ENCODE measurements around the gene CADM1. TPM values are rescaled to one million over a fixed set of nuclear protein-coding genes. Genes with fewer than 3 reads are reported as not detected.

CADM1 gene
- total RNA-seq, 1 donor from 2014 or later: 51.1 TPM

GRCh38 chr11:115255006-115255762, 249.0 kb downstream of the CADM1 start:
- intact Hi-C loops (cut with micrococcal nuclease): no loop called here

GRCh38 chr11:115251126-115251525, 253.1 kb downstream of the CADM1 start:
- Histone ChIP-seq H3K27me3 (ENCODE audit: low read depth) (no peaks in the 10 kb centered on the region), H3K9me3 (replicated peaks) (no peaks in the 10 kb centered on the region), H3K36me3 (no peaks in the 10 kb centered on the region), H3K4me3 (no peak overlapping the region), H3K4me1 (peaks cover 13% of the 10 kb centered on the region), H3K27ac (replicated peaks) (no peak overlapping the region)
- no peak for DNase-seq
- intact Hi-C loops (cut with micrococcal nuclease): no loop called here
- no peak for TF ChIP-seq CTCF (IDR thresholded peaks at IDR 0.05; ENCODE audit: borderline replicate concordance)

More at GRCh38 chr11:115255006-115255762, 249.0 kb downstream of the CADM1 start:
- Histone ChIP-seq H3K27me3 (ENCODE audit: low read depth) (no peaks in the 10 kb centered on the region), H3K4me3 (no peak overlapping the region), H3K4me1 (peaks cover 7% of the 10 kb centered on the region), H3K36me3 (no peaks in the 10 kb centered on the region), H3K9me3 (replicated peaks) (no peaks in the 10 kb centered on the region), H3K27ac (replicated peaks) (no peak overlapping the region)
- no peak for DNase-seq
- no peak for TF ChIP-seq CTCF (IDR thresholded peaks at IDR 0.05; ENCODE audit: borderline replicate concordance)

GRCh38 chr11:115249061-115249578, 255.1 kb downstream of the CADM1 start:
- H3K4me3 ChIP-seq: no peak overlapping the region
- DNase-seq: no peak
- TF ChIP-seq CTCF (IDR thresholded peaks at IDR 0.05; ENCODE audit: borderline replicate concordance): no peak
- H3K27ac ChIP-seq (replicated peaks): no peak overlapping the region
- peaks cover 17% of the 10 kb centered on the region for H3K4me1 ChIP-seq
- H3K9me3 ChIP-seq (replicated peaks): no peaks in the 10 kb centered on the region
- intact Hi-C loops (cut with micrococcal nuclease): no loop called here
- H3K36me3 ChIP-seq: no peaks in the 10 kb centered on the region
- no peaks in the 10 kb centered on the region for H3K27me3 ChIP-seq (ENCODE audit: low read depth)

GRCh38 chr11:115247953-115248352, 256.3 kb downstream of the CADM1 start:
- no peaks in the 10 kb centered on the region for H3K9me3 ChIP-seq (replicated peaks)
- no peak overlapping the region for H3K4me3 ChIP-seq
- no peak overlapping the region for H3K27ac ChIP-seq (replicated peaks)
- intact Hi-C loops (cut with micrococcal nuclease): no loop called here
- DNase-seq: no peak
- peaks cover 17% of the 10 kb centered on the region for H3K4me1 ChIP-seq
- H3K27me3 ChIP-seq (ENCODE audit: low read depth): no peaks in the 10 kb centered on the region
- TF ChIP-seq CTCF (IDR thresholded peaks at IDR 0.05; ENCODE audit: borderline replicate concordance): no peak
- no peaks in the 10 kb centered on the region for H3K36me3 ChIP-seq

DNA sequence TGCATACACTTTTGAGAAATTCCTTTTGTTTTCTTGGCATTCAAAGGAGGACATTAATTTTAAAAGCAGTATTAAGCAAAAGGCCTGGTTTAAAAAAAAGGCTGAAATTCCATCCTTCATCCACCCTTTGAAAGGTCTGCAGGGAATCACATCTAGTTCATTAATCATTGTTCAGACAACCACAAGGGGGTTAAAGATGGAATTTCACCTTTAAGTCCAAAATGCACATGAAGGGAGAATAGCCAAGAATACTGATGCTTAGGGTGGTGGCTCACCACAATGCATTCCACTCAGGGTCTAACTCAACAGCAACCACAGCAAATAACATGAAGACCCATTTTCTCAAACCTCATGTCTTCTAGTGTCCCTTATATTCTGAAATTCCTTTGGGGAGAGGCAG, 256.9 kb downstream of the CADM1 start:
- Histone ChIP-seq H3K36me3 (no peaks in the 10 kb centered on the region), H3K4me1 (peaks cover 17% of the 10 kb centered on the region), H3K9me3 (replicated peaks) (no peaks in the 10 kb centered on the region), H3K27ac (replicated peaks) (no peak overlapping the region), H3K27me3 (ENCODE audit: low read depth) (no peaks in the 10 kb centered on the region), H3K4me3 (no peak overlapping the region)
- intact Hi-C loops (cut with micrococcal nuclease): no loop called here
- no peak for TF ChIP-seq CTCF (IDR thresholded peaks at IDR 0.05; ENCODE audit: borderline replicate concordance)
- DNase-seq: no peak
